Neural progenitor cell (in vitro differentiated cells): ENCODE measurements around the gene BEGAIN. TPM values are rescaled to one million over a fixed set of nuclear protein-coding genes. Genes with fewer than 3 reads are reported as not detected.

ENCODE experiments used
- DNase-seq: peaks from one replicate; pipeline ENCODE4 v3.0.0-alpha.2; 2016; ENCODE audit warnings: low spot score
- H2AFZ ChIP-seq: fragments of 200-600 bp; sonication (generic); replicated peaks from 2 replicates; pipeline ENCODE4 v1.6.1; 2016; ENCODE audit warnings: antibody characterized with exemption
- H3F3A ChIP-seq: fragments of 200-600 bp; sonication (generic); 2 replicates; pipeline ENCODE4 v1.6.1; 2016; ENCODE audit warnings: antibody characterized with exemption, low read depth
- H3K27ac ChIP-seq: fragments of 200-600 bp; sonication (generic); 2 replicates; pipeline ENCODE4 v1.5.1; 2016; ENCODE audit warnings: mild to moderate bottlenecking
- H3K27me3 ChIP-seq: fragments of 200-600 bp; sonication (generic); 2 replicates; pipeline ENCODE4 v1.6.1; 2016; ENCODE audit warnings: mild to moderate bottlenecking, moderate library complexity
- H3K36me3 ChIP-seq: fragments of 200-600 bp; sonication (generic); 2 replicates; pipeline ENCODE4 v1.5.1; 2016
- H3K4me1 ChIP-seq: fragments of 200-600 bp; sonication (generic); 2 replicates; pipeline ENCODE4 v1.6.1; 2016; ENCODE audit warnings: mixed run types
- H3K4me2 ChIP-seq: fragments of 200-600 bp; sonication (generic); 2 replicates; pipeline ENCODE4 v1.6.1; 2016
- H3K4me3 ChIP-seq: fragments of 200-600 bp; sonication (generic); 2 replicates; pipeline ENCODE4 v1.5.1; 2016
- H3K79me2 ChIP-seq: fragments of 200-600 bp; sonication (generic); 2 replicates; pipeline ENCODE4 v1.6.1; 2016; ENCODE audit warnings: low read depth
- H3K9ac ChIP-seq: fragments of 200-600 bp; sonication (generic); 2 replicates; pipeline ENCODE4 v1.6.1; 2016
- H3K9me3 ChIP-seq: fragments of 200-600 bp; sonication (generic); 2 replicates; pipeline ENCODE4 v1.5.1; 2016; ENCODE audit warnings: low read depth
- H4K20me1 ChIP-seq: fragments of 200-600 bp; sonication (generic); 2 replicates; pipeline ENCODE4 v1.6.1; 2016; ENCODE audit warnings: low read depth
- H3K27ac Mint-ChIP-seq: 3 replicates; pipeline ENCODE4 v1.8.0; 2021; ENCODE audit warnings: mixed read lengths
- H3K27me3 Mint-ChIP-seq: 2 replicates; pipeline ENCODE4 v1.8.0; 2022; ENCODE audit warnings: low read depth, mild to moderate bottlenecking, inconsistent platforms, moderate library complexity, mixed read lengths; ENCODE audit not compliant: insufficient read depth
- H3K36me3 Mint-ChIP-seq: 3 replicates; pipeline ENCODE4 v1.8.0; 2021; ENCODE audit warnings: mixed read lengths
- H3K4me1 Mint-ChIP-seq: 3 replicates; pipeline ENCODE4 v1.8.0; 2021; ENCODE audit warnings: mixed read lengths
- H3K4me3 Mint-ChIP-seq: 3 replicates; pipeline ENCODE4 v1.8.0; 2021; ENCODE audit warnings: mild to moderate bottlenecking, moderate library complexity, mixed read lengths
- H3K9me3 Mint-ChIP-seq: 3 replicates; pipeline ENCODE4 v1.8.0; 2020; ENCODE audit warnings: mixed read lengths
- EZH2 ChIP-seq: fragments of 200-600 bp; sonication (generic); IDR thresholded peaks from 2 replicates; pipeline ENCODE4 v1.6.1; 2017; ENCODE audit warnings: antibody characterized with exemption, mild to moderate bottlenecking, moderate library complexity
- EZH2phosphoT487 ChIP-seq: fragments of 200-600 bp; sonication (generic); IDR thresholded peaks from 2 replicates; pipeline ENCODE4 v1.6.1; 2017; ENCODE audit warnings: antibody characterized with exemption
- total RNA-seq: library from RNA; depleted of rRNA; stranded (reverse); fragments of >200 nt; gene quantifications from 2 replicates; pipeline ENCODE4 v1.2.3, GENCODE V29; 2015; ENCODE audit warnings: low replicate concordance
- TF ChIP-seq, protein P1 (sequence below): fragments of 200-600 bp; sonication (generic); IDR thresholded peaks from 2 replicates; pipeline ENCODE4 v1.5.1; 2017; ENCODE audit warnings: antibody characterized with exemption, mild to moderate bottlenecking

Gene BEGAIN
- total RNA-seq, 1 donor from 2014 or later, result 4.0 TPM

DNA sequence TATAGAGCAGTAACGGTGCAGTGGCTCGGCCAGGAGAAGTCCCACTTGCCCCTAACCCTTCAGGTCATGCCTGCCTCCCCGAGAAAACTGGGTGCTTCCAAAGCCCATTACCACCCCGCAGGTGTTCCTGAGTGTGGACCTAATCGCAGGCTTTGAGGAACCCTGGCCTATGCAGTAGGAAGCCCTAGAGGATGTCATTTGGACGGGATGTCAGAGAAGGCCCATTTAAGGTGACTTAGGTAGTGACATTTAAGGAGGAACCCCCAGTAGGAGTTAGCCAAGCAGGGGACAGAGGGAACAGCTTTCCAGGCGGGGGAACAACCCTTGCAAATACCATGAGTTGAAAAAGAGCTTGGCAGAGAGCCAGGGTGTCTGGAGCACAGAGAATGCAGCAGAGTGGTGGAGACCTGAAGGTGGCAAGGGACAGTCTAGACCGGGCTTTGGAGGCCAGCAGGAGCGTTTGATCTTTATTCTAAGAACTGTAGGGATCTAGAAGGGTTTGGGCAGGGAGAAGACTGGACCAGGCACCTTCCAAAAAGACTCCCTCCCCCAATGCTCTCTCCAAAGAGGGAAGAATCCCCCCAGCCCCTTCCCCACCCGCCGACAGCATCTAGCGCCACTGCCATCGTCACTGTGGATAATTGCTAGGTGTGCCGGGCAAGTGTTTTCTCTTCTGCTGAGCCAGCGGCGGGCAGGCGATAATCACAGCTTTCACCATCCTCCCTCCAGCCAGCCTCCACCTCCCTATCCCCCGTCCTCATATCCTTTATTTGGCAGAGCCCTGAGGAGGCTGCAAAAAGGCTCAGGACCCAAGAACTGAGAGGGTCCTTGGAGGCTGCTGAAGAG is 33.3 kb upstream of the BEGAIN start:
- Histone ChIP-seq H3K27ac (no peak overlapping the region), H3K9ac (no peak overlapping the region), H3F3A (no peaks in the 10 kb centered on the region), H3K36me3 (no peaks in the 10 kb centered on the region), H3K4me2 (no peak overlapping the region), H3K4me3 (no peak overlapping the region), H3K27me3 (peaks cover 12% of the 10 kb centered on the region), H3K9me3 (no peaks in the 10 kb centered on the region), H2AFZ (no peak overlapping the region), H3K4me1 (peaks cover 6% of the 10 kb centered on the region), H4K20me1 (no peaks in the 10 kb centered on the region), H3K79me2 (no peaks in the 10 kb centered on the region)
- TF ChIP-seq EZH2phosphoT487 (no peak), EZH2 (no peak)
- TF ChIP-seq, protein P1, sequence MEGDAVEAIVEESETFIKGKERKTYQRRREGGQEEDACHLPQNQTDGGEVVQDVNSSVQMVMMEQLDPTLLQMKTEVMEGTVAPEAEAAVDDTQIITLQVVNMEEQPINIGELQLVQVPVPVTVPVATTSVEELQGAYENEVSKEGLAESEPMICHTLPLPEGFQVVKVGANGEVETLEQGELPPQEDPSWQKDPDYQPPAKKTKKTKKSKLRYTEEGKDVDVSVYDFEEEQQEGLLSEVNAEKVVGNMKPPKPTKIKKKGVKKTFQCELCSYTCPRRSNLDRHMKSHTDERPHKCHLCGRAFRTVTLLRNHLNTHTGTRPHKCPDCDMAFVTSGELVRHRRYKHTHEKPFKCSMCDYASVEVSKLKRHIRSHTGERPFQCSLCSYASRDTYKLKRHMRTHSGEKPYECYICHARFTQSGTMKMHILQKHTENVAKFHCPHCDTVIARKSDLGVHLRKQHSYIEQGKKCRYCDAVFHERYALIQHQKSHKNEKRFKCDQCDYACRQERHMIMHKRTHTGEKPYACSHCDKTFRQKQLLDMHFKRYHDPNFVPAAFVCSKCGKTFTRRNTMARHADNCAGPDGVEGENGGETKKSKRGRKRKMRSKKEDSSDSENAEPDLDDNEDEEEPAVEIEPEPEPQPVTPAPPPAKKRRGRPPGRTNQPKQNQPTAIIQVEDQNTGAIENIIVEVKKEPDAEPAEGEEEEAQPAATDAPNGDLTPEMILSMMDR, result no peak
- no peak for DNase-seq
- Mint-ChIP-seq H3K27me3 (peaks cover 20% of the 10 kb centered on the region), H3K36me3 (no peaks in the 10 kb centered on the region), H3K4me1 (peaks cover 14% of the 10 kb centered on the region), H3K9me3 (peaks cover 2% of the 10 kb centered on the region), H3K27ac (no peak overlapping the region), H3K4me3 (no peak overlapping the region)

DNA sequence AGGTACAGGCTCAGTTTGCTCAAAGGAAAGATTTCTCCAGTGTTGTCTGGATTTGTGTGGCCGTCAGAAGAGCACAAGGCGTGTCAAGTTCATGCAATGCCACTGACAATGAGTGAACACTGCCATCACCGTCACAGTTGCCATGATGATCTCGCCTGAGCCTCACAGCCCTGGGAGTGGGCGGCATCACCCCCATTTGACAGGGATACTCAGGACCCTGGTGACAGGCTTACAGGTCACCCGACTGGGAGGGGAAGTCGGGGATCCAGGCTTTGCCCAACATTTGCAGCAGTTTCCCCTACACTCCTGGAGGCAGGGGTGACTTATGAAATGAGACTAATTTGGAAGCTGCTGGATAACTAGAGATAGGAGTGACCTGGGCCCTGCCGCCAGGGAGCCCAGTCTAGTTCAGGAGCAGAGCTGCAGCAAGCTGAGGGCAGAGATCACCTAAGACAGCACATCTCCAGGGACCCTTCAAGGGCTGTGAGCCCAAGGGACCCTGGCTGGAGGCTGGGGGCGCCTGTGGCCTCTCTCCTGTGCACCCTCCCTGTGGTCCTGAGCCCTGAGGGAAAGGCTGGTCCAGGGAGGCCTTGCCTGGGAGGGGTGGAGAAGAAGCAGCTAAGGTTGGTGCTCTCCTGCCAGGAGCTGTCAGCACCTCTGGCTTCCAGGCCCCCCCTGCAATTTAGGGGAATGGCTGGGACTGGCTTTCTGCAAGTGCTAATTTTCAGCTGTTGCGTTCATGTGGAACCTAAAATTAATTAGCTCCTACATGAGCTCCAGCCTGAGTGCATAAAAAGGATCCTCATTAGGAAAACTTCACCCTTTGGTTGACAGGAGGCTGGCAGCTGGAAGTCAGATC is 32.4 kb upstream of the BEGAIN start:
- H3K27me3 ChIP-seq, result peaks cover 12% of the 10 kb centered on the region
- H4K20me1 ChIP-seq, result no peaks in the 10 kb centered on the region
- no peak for TF ChIP-seq EZH2phosphoT487
- TF ChIP-seq EZH2, result no peak
- TF ChIP-seq, protein P1, result no peak
- H3K4me3 Mint-ChIP-seq, result no peak overlapping the region
- no peak for DNase-seq
- no peaks in the 10 kb centered on the region for H3F3A ChIP-seq
- no peaks in the 10 kb centered on the region for H3K36me3 ChIP-seq
- H3K4me3 ChIP-seq, result no peak overlapping the region
- no peaks in the 10 kb centered on the region for H3K36me3 Mint-ChIP-seq
- H3K27ac Mint-ChIP-seq, result no peak overlapping the region
- H3K27ac ChIP-seq, result no peak overlapping the region
- H3K4me1 Mint-ChIP-seq, result peaks cover 14% of the 10 kb centered on the region
- no peaks in the 10 kb centered on the region for H3K79me2 ChIP-seq
- H3K4me2 ChIP-seq, result no peak overlapping the region
- H3K9me3 Mint-ChIP-seq, result peaks cover under 1% of the 10 kb centered on the region
- H3K9me3 ChIP-seq, result no peaks in the 10 kb centered on the region
- no peak overlapping the region for H3K9ac ChIP-seq
- H3K4me1 ChIP-seq, result peaks cover 6% of the 10 kb centered on the region
- no peak overlapping the region for H2AFZ ChIP-seq
- peaks cover 20% of the 10 kb centered on the region for H3K27me3 Mint-ChIP-seq

GRCh38 chr14:100618763-100619320 is 31.6 kb upstream of the BEGAIN start:
- Histone ChIP-seq H3K27me3 (peaks cover 12% of the 10 kb centered on the region), H3K9me3 (no peaks in the 10 kb centered on the region), H3F3A (no peaks in the 10 kb centered on the region), H4K20me1 (no peaks in the 10 kb centered on the region), H3K4me1 (peaks cover 6% of the 10 kb centered on the region), H2AFZ (no peak overlapping the region), H3K79me2 (no peaks in the 10 kb centered on the region), H3K9ac (no peak overlapping the region), H3K36me3 (no peaks in the 10 kb centered on the region), H3K4me3 (no peak overlapping the region), H3K27ac (no peak overlapping the region), H3K4me2 (no peak overlapping the region)
- Mint-ChIP-seq H3K4me1 (peaks cover 14% of the 10 kb centered on the region), H3K27me3 (peaks cover 18% of the 10 kb centered on the region), H3K27ac (no peak overlapping the region), H3K36me3 (no peaks in the 10 kb centered on the region), H3K4me3 (no peak overlapping the region), H3K9me3 (no peaks in the 10 kb centered on the region)
- no peak for DNase-seq
- TF ChIP-seq EZH2phosphoT487 (no peak), EZH2 (no peak)
- TF ChIP-seq, protein P1, result no peak
